ENCODE measurements around the gene CDYL2. TPM values are rescaled to one million over a fixed set of nuclear protein-coding genes. Genes with fewer than 3 reads are reported as not detected.

CDYL2 gene
- total and polyA plus RNA-seq, 2 experiments from 2014 or later: 2.1 to 5.2 TPM

GRCh38 chr16:80742331-80742730, 62.1 kb downstream of the CDYL2 start:
- H3K4me2 ChIP-seq (ENCODE audit: unreplicated experiment): no peak overlapping the region
- H4K20me1 ChIP-seq (ENCODE audit: insufficient read depth): no peaks in the 10 kb centered on the region; the same call in 1 of the 2 replicates
- no peaks in the 10 kb centered on the region for H3F3A ChIP-seq (ENCODE audit: insufficient read depth)
- in situ Hi-C loops (cut with MboI): no loop called here
- no peak for DNase-seq
- H3K9me2 ChIP-seq (ENCODE audit: insufficient read depth): no peaks in the 10 kb centered on the region
- no peak for TF ChIP-seq EZH2 (IDR thresholded peaks at IDR 0.05; ENCODE audit: insufficient read depth, poor library complexity, severe bottlenecking)
- no peak for TF ChIP-seq EZH2phosphoT487 (IDR thresholded peaks at IDR 0.05; ENCODE audit: insufficient read depth, low read depth)
- no peaks in the 10 kb centered on the region for H3K27me3 ChIP-seq (replicated peaks; ENCODE audit: insufficient read depth)
- H3K36me3 ChIP-seq (ENCODE audit: low read depth): no peaks in the 10 kb centered on the region
- peaks cover 4% of the 10 kb centered on the region for H3K9me3 ChIP-seq (ENCODE audit: low read depth)
- H3K9ac ChIP-seq: no peak overlapping the region
- no peak overlapping the region for H2AFZ ChIP-seq
- 74 to 81% methylated on average over 2 of the region's 2 CpGs for WGBS, 2 experiments (ENCODE audit: low coverage in 1 of 2, low lambda C conversion rate in 2 of 2, missing lambda C conversion rate in 2 of 2)
- no peaks in the 10 kb centered on the region for H3K4me1 ChIP-seq (ENCODE audit: insufficient read depth)
- H3K27ac ChIP-seq: no peak overlapping the region
- H3K4me3 ChIP-seq: no peak overlapping the region
- peaks cover 33% of the 10 kb centered on the region; the same call in 1 of the 2 replicates for H3K79me2 ChIP-seq (ENCODE audit: insufficient read depth)

GRCh38 chr16:80741724-80742123, 62.7 kb downstream of the CDYL2 start:
- 27 to 40% methylated on average over 4 of the region's 4 CpGs for WGBS, 2 experiments (ENCODE audit: low coverage in 1 of 2, low lambda C conversion rate in 2 of 2, missing lambda C conversion rate in 2 of 2)
- Histone ChIP-seq H3K9me2 (ENCODE audit: insufficient read depth) (no peaks in the 10 kb centered on the region), H3K9ac (no peak overlapping the region), H3K9me3 (ENCODE audit: low read depth) (peaks cover 4% of the 10 kb centered on the region), H3K27me3 (replicated peaks; ENCODE audit: insufficient read depth) (no peaks in the 10 kb centered on the region), H3K27ac (no peak overlapping the region), H2AFZ (no peak overlapping the region), H3K36me3 (ENCODE audit: low read depth) (no peaks in the 10 kb centered on the region), H4K20me1 (ENCODE audit: insufficient read depth) (no peaks in the 10 kb centered on the region; the same call in 1 of the 2 replicates), H3K4me3 (no peak overlapping the region), H3K79me2 (ENCODE audit: insufficient read depth) (peaks cover 28% of the 10 kb centered on the region; the same call in 1 of the 2 replicates), H3K4me1 (ENCODE audit: insufficient read depth) (no peaks in the 10 kb centered on the region), H3K4me2 (ENCODE audit: unreplicated experiment) (no peak overlapping the region), H3F3A (ENCODE audit: insufficient read depth) (no peaks in the 10 kb centered on the region)
- TF ChIP-seq EZH2 (IDR thresholded peaks at IDR 0.05; ENCODE audit: insufficient read depth, poor library complexity, severe bottlenecking): no peak
- TF ChIP-seq EZH2phosphoT487 (IDR thresholded peaks at IDR 0.05; ENCODE audit: insufficient read depth, low read depth): no peak
- DNase-seq: no peak
- in situ Hi-C loops (cut with MboI): no loop called here

GRCh38 chr16:80739523-80739922, 64.9 kb downstream of the CDYL2 start:
- DNase-seq: no peak
- H3K4me1 ChIP-seq (ENCODE audit: insufficient read depth): no peaks in the 10 kb centered on the region
- WGBS, 2 experiments (ENCODE audit: low coverage in 1 of 2, low lambda C conversion rate in 2 of 2, missing lambda C conversion rate in 2 of 2): 92 to 95% methylated on average over 6 of the region's 6 CpGs
- peaks cover 9% of the 10 kb centered on the region; the same call in 1 of the 2 replicates for H3K79me2 ChIP-seq (ENCODE audit: insufficient read depth)
- no peak overlapping the region for H3K4me3 ChIP-seq
- H4K20me1 ChIP-seq (ENCODE audit: insufficient read depth): no peaks in the 10 kb centered on the region; the same call in 1 of the 2 replicates
- in situ Hi-C loops (cut with MboI): no loop called here
- TF ChIP-seq EZH2 (IDR thresholded peaks at IDR 0.05; ENCODE audit: insufficient read depth, poor library complexity, severe bottlenecking) (no peak), EZH2phosphoT487 (IDR thresholded peaks at IDR 0.05; ENCODE audit: insufficient read depth, low read depth) (no peak)
- H3K27ac ChIP-seq: no peak overlapping the region
- H3K9ac ChIP-seq: no peak overlapping the region
- H3K4me2 ChIP-seq (ENCODE audit: unreplicated experiment): no peak overlapping the region
- H3K9me2 ChIP-seq (ENCODE audit: insufficient read depth): no peaks in the 10 kb centered on the region
- no peak overlapping the region for H2AFZ ChIP-seq
- H3F3A ChIP-seq (ENCODE audit: insufficient read depth): no peaks in the 10 kb centered on the region
- H3K9me3 ChIP-seq (ENCODE audit: low read depth): peaks cover 4% of the 10 kb centered on the region
- H3K36me3 ChIP-seq (ENCODE audit: low read depth): no peaks in the 10 kb centered on the region
- H3K27me3 ChIP-seq (replicated peaks; ENCODE audit: insufficient read depth): no peaks in the 10 kb centered on the region

GRCh38 chr16:80738521-80738920, 65.9 kb downstream of the CDYL2 start:
- in situ Hi-C loops (cut with MboI): no loop called here
- no peak for DNase-seq

GRCh38 chr16:80735846-80736245, 68.6 kb downstream of the CDYL2 start:
- H3K4me2 ChIP-seq (ENCODE audit: unreplicated experiment): no peak overlapping the region
- 88 to 95% methylated on average over 4 of the region's 4 CpGs for WGBS, 2 experiments (ENCODE audit: low coverage in 1 of 2, low lambda C conversion rate in 2 of 2, missing lambda C conversion rate in 2 of 2)
- peaks cover 9% of the 10 kb centered on the region; the same call in 1 of the 2 replicates for H3K79me2 ChIP-seq (ENCODE audit: insufficient read depth)
- no peak for TF ChIP-seq EZH2 (IDR thresholded peaks at IDR 0.05; ENCODE audit: insufficient read depth, poor library complexity, severe bottlenecking)
- H3K9me3 ChIP-seq (ENCODE audit: low read depth): peaks cover 4% of the 10 kb centered on the region
- no peak for DNase-seq
- no peaks in the 10 kb centered on the region for H3K9me2 ChIP-seq (ENCODE audit: insufficient read depth)
- H3K27ac ChIP-seq: no peak overlapping the region
- in situ Hi-C loops (cut with MboI): no loop called here
- H3K36me3 ChIP-seq (ENCODE audit: low read depth): no peaks in the 10 kb centered on the region
- H3K9ac ChIP-seq: no peak overlapping the region
- no peaks in the 10 kb centered on the region for H3K27me3 ChIP-seq (replicated peaks; ENCODE audit: insufficient read depth)
- no peaks in the 10 kb centered on the region for H3F3A ChIP-seq (ENCODE audit: insufficient read depth)
- H4K20me1 ChIP-seq (ENCODE audit: insufficient read depth): no peaks in the 10 kb centered on the region
- no peak overlapping the region for H3K4me3 ChIP-seq
- H2AFZ ChIP-seq: no peak overlapping the region
- H3K4me1 ChIP-seq (ENCODE audit: insufficient read depth): no peaks in the 10 kb centered on the region

More at GRCh38 chr16:80738521-80738920, 65.9 kb downstream of the CDYL2 start:
- WGBS, 2 experiments (ENCODE audit: low coverage in 1 of 2, low lambda C conversion rate in 2 of 2, missing lambda C conversion rate in 2 of 2): 67 to 81% methylated on average over 3 of the region's 3 CpGs
- Histone ChIP-seq H3K4me1 (ENCODE audit: insufficient read depth) (no peaks in the 10 kb centered on the region), H3K9me3 (ENCODE audit: low read depth) (peaks cover 4% of the 10 kb centered on the region), H3K4me3 (no peak overlapping the region), H3F3A (ENCODE audit: insufficient read depth) (no peaks in the 10 kb centered on the region), H3K79me2 (ENCODE audit: insufficient read depth) (peaks cover 9% of the 10 kb centered on the region; the same call in 1 of the 2 replicates), H3K36me3 (ENCODE audit: low read depth) (no peaks in the 10 kb centered on the region), H3K4me2 (ENCODE audit: unreplicated experiment) (no peak overlapping the region), H4K20me1 (ENCODE audit: insufficient read depth) (no peaks in the 10 kb centered on the region), H3K27ac (no peak overlapping the region), H3K27me3 (replicated peaks; ENCODE audit: insufficient read depth) (no peaks in the 10 kb centered on the region), H3K9me2 (ENCODE audit: insufficient read depth) (no peaks in the 10 kb centered on the region), H3K9ac (no peak overlapping the region), H2AFZ (no peak overlapping the region)
- no peak for TF ChIP-seq EZH2 (IDR thresholded peaks at IDR 0.05; ENCODE audit: insufficient read depth, poor library complexity, severe bottlenecking)
